ENCODE results near the gene MTMR11. TPM values are rescaled to one million over a fixed set of nuclear protein-coding genes. Genes with fewer than 3 reads are reported as not detected.

The MTMR11 gene
- total RNA-seq, 2 experiments from 2014 or later = 0.51 to 0.86 TPM

DNA sequence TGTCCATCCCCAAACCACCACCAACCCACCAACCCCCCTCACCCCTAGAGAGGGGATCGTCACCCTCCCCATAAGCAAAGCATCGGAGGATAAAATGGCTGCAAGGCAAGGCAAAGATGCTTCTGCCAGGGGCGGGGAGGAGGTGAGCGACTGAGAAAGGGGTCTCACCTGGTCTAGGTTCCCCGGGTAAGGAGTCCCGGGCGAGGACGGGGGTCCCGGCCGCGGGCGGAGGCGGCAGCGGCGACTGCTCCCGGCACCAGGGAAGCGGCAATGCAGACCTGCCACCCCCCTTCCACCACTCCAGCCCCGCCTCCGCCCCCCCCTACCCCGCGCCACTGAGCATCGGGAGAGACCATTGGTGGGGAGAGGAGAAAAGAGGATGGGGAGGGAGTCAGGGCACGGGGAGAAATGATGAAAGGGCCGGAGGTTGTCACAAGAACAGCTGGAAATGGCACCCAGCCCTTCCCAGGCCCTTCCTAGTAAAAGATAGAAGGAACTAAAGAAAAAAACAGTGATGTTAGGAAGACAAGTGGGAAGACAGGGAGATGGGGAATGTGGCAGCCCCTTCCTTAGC, 19.0 kb downstream of the MTMR11 start, which contains the start of gene SV2A:
Gene SV2A, minus strand, starts transcription at position 274 of the 574 bp plus-strand sequence. CDS start 4,004 bp downstream, outside the sequence.
- TF ChIP-seq, protein P1, sequence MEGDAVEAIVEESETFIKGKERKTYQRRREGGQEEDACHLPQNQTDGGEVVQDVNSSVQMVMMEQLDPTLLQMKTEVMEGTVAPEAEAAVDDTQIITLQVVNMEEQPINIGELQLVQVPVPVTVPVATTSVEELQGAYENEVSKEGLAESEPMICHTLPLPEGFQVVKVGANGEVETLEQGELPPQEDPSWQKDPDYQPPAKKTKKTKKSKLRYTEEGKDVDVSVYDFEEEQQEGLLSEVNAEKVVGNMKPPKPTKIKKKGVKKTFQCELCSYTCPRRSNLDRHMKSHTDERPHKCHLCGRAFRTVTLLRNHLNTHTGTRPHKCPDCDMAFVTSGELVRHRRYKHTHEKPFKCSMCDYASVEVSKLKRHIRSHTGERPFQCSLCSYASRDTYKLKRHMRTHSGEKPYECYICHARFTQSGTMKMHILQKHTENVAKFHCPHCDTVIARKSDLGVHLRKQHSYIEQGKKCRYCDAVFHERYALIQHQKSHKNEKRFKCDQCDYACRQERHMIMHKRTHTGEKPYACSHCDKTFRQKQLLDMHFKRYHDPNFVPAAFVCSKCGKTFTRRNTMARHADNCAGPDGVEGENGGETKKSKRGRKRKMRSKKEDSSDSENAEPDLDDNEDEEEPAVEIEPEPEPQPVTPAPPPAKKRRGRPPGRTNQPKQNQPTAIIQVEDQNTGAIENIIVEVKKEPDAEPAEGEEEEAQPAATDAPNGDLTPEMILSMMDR (IDR thresholded peaks at IDR 0.05) = no peak
- POLR2A ChIA-PET = interaction anchor here (1.0 to 1.5 kb wide), 3 partner anchors 12 to 31 kb away, joined by 3 to 10 read pairs (median 4); partner anchors contain the start of gene MTMR11
- ATAC-seq = peak; percentile 86
- Mint-ChIP-seq H3K4me3 (peak within 1 kb of the TSS; percentile 81), H3K4me1 (ENCODE audit: low read depth) (peaks cover 33% of the 10 kb centered on the region), H3K27me3 (no peaks in the 10 kb centered on the region), H3K36me3 (ENCODE audit: low read depth) (peaks cover 9% of the 10 kb centered on the region), H3K27ac (peak within 1 kb of the TSS; percentile 69), H3K9me3 (no peaks in the 10 kb centered on the region)
- CTCF ChIA-PET = no interaction called here
- intact Hi-C loops (cut with micrococcal nuclease) = no loop called here
- DNase-seq = peak; percentile 66

DNA sequence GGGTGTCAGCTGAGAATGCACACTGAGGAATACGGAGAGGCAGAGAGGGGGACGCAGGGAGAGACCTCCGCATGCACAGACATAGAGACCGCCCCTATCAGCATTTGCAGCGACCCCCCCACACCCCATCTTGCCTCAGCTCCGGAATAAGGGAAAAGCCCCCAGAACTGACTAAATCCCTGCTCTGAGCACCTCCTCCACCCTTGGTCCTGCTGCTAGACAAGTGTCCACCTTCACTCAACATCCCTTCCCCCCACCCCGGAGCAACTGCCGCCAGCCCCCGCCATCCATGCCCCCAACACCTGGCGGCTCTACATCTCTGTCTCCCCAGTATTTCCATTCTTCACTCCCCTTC, 19.8 kb downstream of the MTMR11 start:
- no peak for DNase-seq
- TF ChIP-seq, protein P1 (IDR thresholded peaks at IDR 0.05) = no peak
- Mint-ChIP-seq H3K9me3 (no peaks in the 10 kb centered on the region), H3K4me3 (peak overlapping the region; percentile 81), H3K4me1 (ENCODE audit: low read depth) (peaks cover 33% of the 10 kb centered on the region), H3K36me3 (ENCODE audit: low read depth) (peaks cover 4% of the 10 kb centered on the region), H3K27me3 (no peaks in the 10 kb centered on the region), H3K27ac (peak overlapping the region; percentile 38)
- CTCF ChIA-PET = interaction anchor here (1.0 to 1.6 kb wide), 2 partner anchors 46 to 156 kb away, joined by 3 read pairs; no protein-coding TSS in a partner anchor
- POLR2A ChIA-PET = interaction anchor here (0.6 to 7.6 kb wide), 6 partner anchors 8 to 317 kb away, joined by 3 to 61 read pairs (median 3); a partner anchor contains a TSS
- no peak for ATAC-seq
- intact Hi-C loops (cut with micrococcal nuclease) = no loop called here

DNA sequence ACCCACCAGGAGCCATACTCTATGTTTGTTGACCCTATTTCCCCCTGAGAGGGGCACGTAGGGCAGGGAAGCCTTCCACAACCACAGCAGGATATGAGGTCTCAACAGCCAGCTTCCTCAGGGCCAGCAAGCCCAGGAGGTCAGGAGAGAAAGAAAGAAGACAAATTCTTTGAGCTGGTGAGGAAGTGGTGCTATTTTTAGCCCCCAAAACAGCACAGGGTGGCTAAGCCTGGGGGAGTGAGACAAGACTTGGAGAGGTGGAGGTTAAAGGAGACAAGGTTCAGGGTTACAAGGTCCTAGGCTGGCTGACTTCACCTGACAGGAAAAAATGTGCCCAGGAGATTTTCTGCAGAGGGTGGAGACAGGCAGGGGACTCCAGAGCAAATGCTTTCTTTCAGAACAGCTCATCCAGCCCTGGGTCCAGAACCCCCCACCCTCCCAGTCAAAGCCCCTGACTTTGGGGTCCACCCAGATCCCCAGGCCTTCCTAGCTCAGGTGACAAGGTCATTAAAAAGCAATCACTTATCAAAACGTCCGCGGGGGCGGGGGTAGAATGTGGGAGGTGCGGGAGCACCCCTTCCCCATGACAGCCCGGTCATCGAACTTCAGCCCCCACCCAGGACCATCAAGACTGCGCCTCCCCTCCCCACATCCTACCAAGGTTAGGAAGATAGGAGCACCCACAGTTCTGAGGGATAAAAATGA, 20.3 kb downstream of the MTMR11 start:
- no peaks in the 10 kb centered on the region for H3K27me3 Mint-ChIP-seq
- peak; percentile 16 for DNase-seq
- TF ChIP-seq, protein P1 (IDR thresholded peaks at IDR 0.05) = no peak
- no peaks in the 10 kb centered on the region for H3K9me3 Mint-ChIP-seq
- no peak for ATAC-seq
- POLR2A ChIA-PET = interaction anchor here (0.6 to 7.6 kb wide), 7 partner anchors 9 to 318 kb away, joined by 3 to 61 read pairs (median 3); a partner anchor contains a TSS
- H3K27ac Mint-ChIP-seq = peak overlapping the region; percentile 38
- no peaks in the 10 kb centered on the region for H3K36me3 Mint-ChIP-seq (ENCODE audit: low read depth)
- peaks cover 33% of the 10 kb centered on the region for H3K4me1 Mint-ChIP-seq (ENCODE audit: low read depth)
- CTCF ChIA-PET = interaction anchor here (0.7 to 1.6 kb wide), 3 partner anchors 46 to 157 kb away, joined by 3 read pairs; no protein-coding TSS in a partner anchor
- H3K4me3 Mint-ChIP-seq = peak overlapping the region; percentile 81
- intact Hi-C loops (cut with micrococcal nuclease) = no loop called here

DNA sequence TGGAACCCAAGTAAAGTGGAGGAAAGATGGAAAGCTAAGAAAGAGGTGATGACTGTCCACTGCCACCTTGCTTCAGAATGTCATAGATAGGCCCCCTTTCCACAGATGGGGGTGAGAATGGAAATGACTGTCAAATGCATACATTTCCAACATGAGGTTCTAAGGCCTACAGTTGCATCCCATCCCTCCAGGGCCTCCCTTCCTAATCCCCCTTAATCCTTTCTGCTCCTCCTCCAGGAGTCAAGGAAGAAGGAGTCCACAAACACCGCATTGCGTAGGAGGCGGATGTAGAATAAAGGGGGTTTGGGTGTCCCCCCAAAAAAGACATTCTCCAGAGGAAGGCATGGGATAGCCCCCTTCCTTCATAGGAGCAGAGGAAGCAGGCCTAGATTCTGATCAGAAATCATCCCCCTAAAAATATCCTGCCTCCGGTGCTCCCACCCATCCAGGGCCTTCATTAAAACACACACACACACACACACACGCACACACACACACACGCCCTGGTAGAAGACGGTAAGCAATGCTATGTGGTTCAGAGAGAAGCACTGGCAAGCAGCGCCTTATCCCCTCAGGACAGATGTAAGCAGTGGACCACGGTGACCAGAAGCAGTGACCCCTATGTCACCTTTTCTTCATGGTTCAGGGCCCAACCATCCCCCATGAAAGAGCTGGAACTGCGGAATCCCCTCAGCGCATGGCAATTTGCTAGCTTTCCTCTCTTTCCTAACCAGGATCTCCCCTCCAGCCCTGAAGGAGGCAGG, 21.1 kb downstream of the MTMR11 start:
- ATAC-seq (no peak), DNase-seq (no peak)
- Mint-ChIP-seq H3K36me3 (ENCODE audit: low read depth) (no peaks in the 10 kb centered on the region), H3K9me3 (no peaks in the 10 kb centered on the region), H3K27me3 (no peaks in the 10 kb centered on the region), H3K27ac (peak overlapping the region; percentile 6), H3K4me1 (ENCODE audit: low read depth) (peaks cover 33% of the 10 kb centered on the region), H3K4me3 (peak overlapping the region; percentile 81)
- TF ChIP-seq, protein P1 (IDR thresholded peaks at IDR 0.05) = no peak
- CTCF ChIA-PET = interaction anchor here (0.7 to 1.6 kb wide), 4 partner anchors 47 to 271 kb away, joined by 3 read pairs; no protein-coding TSS in a partner anchor
- intact Hi-C loops (cut with micrococcal nuclease) = no loop called here
- POLR2A ChIA-PET = interaction anchor here (1.3 to 7.6 kb wide), 4 partner anchors 10 to 319 kb away, joined by 3 to 61 read pairs (median 5); a partner anchor contains a TSS
